ENCODE measurements around the gene OSBP2.

Gene OSBP2

DNA sequence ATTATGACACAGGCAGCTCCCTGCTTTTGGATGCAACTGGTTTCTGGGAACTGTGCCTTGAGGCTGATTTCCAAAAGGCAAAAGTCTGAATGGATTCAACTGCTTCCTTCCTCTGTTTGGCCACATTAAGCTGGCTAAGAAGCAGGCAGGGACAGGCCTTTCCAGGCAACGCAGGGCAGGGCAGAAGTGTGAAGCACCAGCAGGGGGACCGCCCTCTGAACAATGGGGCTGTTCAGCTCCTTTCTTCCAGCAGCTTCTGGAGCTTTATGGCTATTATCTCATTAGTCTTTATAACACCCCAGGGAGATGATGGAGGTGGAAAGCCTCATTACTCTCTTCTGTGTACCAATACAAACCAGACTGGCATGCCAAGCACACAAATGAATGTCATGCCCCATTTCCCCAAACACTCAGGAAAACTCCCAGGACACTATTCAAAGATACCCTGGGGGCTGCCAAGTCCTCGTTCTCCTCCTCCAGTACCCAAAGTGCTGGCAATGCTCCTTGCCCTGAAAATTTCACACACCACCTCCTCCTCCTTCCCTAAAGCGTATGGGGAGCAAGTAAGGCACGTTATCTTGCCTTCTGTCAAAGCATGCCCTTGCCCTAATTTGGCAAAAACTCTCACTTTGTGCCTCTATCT lies 252.6 kb downstream of the OSBP2 start:
- no peak for DNase-seq

DNA sequence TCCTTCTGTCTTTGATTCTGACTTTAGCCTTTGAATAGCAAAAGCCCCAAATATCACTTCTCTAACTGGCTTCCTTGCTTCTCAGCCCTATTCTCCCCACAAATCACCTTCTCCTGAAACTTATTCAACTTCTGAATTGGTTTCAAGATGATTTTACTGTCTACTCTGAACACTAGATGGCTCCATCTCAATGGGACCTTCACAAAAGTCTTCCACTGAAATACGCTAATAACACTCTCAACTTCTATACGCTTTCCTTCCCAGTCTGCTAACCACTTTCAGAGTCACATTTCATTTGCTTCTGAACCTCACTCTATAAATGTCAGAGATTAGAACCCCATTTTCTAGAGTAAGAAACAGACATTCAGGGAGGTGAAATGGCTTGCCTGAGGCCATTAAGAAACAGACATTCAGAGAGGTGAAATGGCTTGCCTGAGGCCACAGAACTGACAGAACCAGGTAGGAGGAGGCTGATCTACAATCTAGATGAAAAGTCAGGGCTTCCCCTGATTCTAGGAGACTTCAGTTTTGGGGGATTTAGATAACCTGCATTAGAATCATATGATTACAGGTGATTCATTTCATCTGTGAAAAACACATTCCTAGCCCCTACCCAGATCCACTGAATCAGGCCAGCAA lies 253.3 kb downstream of the OSBP2 start:
- DNase-seq, result no peak

DNA sequence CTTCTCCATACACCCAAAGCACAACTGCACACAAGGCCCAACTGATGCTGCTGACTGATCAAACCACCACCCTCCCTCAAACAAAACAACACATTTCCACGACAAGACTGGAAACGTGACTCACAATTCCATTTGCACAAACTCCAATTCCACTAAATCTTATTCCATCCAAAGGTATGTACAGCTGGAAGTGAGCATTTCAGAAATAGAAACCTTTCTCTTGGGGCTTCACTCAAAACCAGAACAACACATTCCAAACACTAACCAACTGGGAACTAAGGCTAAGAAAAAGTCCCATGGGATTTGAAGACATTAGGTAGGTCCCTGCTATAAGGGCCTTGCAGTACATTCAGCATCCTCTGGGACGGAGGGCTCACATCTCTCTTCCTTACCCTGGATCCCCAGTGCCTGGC lies 254.3 kb downstream of the OSBP2 start:
- DNase-seq, result no peak

DNA sequence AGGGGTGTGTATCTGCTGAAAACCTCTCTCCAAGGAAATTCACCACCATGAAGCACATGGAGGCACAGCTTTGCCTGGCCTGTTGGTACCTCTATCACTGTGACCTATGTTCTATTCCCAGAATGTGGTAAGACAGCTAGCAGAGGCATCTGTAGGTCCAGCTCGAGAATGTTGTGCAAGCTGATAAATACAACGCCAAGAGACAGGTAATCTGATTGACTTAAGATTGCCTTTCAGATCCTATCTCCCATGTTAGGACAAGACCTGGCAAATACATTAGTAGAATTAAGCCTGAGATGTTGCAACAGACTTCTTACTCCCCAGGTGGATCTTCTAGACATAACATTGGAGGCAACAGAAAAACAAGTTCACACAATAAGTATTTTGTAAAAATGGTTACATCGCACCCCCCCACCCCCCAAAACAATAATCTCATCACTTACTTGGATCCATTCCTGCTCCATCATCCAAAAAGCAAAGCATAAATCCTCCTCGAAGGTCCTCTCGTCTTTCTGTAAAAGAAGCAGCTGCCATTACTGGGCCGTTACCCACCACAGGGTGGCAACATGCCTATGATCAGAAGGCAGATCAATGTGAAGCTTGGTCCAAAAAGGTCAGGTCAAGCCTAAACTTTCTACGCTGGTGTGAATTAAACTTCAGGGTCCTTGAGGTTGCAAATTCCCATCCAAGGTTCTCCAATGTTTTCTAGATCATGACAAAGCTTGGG lies 255.4 kb downstream of the OSBP2 start:
- DNase-seq, result no peak

DNA sequence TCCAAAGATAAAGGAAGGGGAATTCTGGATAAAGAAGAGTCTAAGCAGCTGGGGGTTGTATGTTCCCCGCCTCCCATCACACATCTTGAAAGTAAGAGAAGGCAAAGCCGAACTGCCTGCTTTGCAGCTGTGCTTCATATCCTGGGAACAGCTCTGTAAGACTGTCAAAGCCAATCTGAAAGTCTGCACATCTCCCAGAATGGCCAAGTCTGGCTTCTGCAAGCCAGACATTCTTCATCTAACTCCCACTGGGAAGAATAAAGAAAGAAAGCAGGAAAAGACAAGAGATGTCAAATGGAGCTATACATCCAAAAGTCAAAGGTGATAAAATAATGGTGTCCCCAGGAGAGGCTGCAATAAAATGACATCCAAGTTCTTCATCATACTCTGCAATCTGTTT lies 258.5 kb downstream of the OSBP2 start:
- DNase-seq, result no peak

DNA sequence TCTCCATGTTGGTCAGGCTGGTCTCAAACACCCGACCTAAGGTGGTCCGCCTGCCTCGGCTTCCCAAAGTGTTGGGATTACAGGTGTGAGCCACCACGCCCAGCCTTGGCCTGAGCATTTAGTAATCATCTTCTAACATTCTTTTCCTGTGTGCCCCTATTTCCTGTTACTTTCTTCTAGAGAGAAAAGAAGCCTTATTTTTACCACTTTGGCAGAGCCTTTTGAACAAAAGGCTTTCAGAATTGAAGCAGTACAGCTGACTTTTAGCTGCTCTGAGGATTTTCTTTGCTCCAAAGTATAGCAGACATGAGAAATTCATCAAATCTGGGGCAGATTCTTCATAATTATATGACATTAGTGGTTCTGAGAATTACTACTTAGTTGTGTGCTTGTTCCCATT lies 260.5 kb downstream of the OSBP2 start:
- no peak for DNase-seq

Data from activated T-cell treated with anti-CD3 and anti-CD28 coated beads for 4 hours (primary cell).